GM21529 (cell line): ENCODE measurements around the gene ADTRP.

ENCODE experiments used
- ATAC-seq: cut with Tn5 transposase; IDR thresholded peaks from one replicate; pipeline ENCODE4 v1.9.1; 2021; ENCODE audit not compliant: unreplicated experiment

ADTRP gene, protein sequence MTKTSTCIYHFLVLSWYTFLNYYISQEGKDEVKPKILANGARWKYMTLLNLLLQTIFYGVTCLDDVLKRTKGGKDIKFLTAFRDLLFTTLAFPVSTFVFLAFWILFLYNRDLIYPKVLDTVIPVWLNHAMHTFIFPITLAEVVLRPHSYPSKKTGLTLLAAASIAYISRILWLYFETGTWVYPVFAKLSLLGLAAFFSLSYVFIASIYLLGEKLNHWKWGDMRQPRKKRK

DNA sequence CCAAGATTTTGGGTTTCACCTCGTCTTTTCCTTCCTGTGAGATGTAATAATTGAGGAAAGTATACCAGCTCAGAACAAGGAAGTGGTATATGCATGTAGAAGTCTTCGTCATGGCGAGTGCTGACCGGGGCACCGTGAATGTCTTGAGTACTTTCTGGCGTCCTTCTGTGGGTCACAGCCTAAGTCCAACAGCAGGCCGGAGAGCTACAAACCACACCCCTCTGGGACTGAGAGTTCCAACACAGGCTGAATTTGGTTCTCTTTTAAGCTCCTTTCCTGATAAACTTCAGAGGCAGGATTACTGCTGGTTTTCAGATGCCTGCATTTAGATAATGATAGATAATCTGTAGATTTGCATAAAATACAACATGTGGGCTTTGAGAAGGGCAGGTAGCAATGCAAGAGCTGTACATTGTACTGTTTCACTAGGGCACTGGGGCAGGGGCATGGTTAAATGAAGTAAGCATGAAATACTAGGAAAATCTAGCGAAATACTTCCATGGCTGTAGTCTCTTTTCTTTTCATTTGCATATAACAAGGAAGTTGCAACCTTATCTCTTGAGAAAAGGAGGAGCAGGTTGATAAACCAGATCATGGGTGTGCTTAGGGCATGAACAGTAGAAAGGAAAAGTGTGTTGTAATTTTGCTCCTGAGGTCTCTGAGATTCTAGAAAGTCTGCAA lies at the start of gene ADTRP:
Gene ADTRP, minus strand, starts transcription at position 156 of the 681 bp plus-strand sequence. Its CDS starts 44 bp downstream, at position 112.
- no peak for ATAC-seq

DNA sequence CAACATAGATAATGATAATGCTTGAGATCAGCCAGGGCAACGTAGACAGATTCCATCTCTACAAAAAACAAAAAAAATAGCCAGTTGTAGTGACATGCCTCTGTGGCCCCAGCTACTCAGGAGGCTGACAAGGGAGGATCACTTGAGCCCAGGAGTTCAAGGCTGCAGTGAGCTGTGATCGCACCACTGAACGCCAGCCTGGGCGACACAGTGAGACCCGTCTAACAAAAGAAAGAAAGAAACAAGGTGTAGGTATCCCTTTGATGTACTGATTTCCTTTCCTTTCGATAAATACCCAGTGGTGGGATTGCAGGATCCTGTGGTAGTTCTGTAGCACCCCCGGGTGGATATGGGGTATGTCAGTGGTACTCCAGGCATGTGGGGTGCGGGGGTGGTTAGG lies 48.2 kb upstream of the ADTRP start:
- ATAC-seq, result no peak

GRCh38 chr6:11824986-11825385 lies 46.4 kb upstream of the ADTRP start:
- ATAC-seq, result peak; percentile 53

GRCh38 chr6:11822346-11822745 lies 43.7 kb upstream of the ADTRP start:
- ATAC-seq, result no peak

- ATAC-seq, result no peak
These were observed 43.2 kb upstream of the ADTRP start for GRCh38 chr6:11821781-11822180.

DNA sequence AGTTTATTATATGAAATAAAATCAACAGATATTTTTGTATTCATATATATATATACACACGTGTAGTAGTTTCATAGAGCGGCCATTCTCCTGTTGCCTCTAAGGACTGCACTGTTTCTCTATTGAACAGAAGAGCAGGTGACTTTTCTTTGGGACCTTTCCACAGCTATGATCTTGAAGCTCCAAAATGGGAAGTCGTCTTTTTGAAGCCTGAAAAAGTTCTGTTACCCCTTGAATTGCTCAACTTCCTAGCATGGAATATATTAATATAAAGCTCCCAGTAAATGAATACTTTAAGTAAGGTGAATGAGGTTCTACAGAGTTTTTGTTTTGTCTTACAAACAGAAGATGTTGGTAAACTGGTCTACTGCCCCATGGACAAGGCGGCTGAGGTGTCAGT lies 42.2 kb upstream of the ADTRP start:
- no peak for ATAC-seq

GRCh38 chr6:11819486-11819885 lies 40.9 kb upstream of the ADTRP start:
- ATAC-seq, result no peak

DNA sequence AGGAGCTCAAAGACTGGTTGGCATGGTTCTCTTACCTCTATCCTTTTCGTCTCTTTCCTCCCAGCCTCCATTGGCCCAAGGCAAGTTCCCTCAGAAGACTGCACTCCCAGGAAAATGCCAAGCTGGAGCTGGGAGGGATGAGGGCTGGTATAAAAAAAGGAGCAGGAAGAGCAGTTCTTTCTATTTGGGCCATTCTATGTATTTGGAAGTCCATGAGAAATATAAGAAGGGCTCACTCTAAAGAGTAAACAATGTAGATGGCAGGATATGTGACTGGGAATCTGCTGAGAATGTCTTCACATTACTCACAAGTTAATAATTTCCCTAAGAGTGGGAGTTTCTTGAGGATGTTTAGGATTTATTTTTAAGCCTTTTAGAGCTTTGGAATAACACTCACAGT lies 36.6 kb upstream of the ADTRP start:
- no peak for ATAC-seq

DNA sequence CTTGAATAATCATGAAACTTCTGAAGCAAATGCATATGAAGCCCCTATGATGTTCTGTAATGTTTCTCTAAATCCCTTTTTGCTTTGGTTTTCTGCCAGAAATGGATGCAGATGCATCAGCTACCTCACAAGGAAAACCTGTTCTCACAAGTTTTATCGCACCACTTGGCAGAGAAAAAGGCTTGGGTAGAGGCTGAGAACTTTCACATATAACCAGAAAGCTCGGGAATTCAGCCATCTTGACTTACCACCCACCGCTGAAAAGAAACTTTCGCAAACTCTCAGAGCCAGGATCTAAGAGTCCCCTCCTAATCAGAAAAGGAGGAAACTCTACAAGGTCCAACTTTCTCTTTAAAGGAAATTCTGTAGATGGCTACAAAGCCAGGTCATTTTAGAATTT lies 36.2 kb upstream of the ADTRP start:
- ATAC-seq, result no peak

- ATAC-seq, result no peak
These were observed 35.5 kb upstream of the ADTRP start for GRCh38 chr6:11814106-11814505.

DNA sequence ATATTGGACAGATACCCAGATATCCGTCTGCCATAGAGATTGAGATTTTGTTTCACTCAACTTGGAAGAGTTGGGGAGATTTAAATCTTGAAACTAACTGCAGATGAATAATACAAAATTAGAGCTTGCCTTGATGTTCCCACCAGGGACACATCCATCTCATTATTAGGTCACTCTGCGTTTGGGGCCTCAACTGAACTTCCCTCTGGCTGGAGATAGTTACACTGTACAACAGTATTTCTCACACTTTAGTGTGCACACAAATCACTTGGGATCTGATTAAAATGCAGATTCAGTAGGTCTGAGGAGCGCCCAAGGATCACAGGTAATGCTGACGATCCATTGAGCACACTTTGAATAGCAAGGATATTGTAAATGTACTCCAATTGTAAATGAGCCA lies 35.0 kb upstream of the ADTRP start:
- ATAC-seq, result no peak

DNA sequence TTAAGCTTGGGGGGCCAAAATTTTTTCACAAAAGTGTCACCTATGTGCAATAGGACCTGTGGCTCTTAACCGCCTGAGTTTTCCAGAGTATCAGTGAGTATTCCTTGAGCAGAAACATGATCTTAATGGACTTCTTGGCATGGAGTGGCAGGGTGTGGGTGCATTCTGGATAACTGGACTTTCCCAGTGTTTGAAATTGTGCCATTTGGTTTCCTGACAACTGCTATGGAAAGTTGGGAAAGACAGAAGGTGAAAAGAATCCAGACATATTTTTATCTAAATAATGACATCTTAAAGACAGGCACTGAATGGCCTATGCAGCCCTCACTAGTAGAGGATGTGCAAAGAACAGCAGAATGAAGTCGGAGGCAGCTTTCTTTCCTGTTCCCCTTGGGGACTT lies 34.3 kb upstream of the ADTRP start:
- no peak for ATAC-seq

- ATAC-seq, result no peak
These were observed 33.8 kb upstream of the ADTRP start for GRCh38 chr6:11812439-11812838.

DNA sequence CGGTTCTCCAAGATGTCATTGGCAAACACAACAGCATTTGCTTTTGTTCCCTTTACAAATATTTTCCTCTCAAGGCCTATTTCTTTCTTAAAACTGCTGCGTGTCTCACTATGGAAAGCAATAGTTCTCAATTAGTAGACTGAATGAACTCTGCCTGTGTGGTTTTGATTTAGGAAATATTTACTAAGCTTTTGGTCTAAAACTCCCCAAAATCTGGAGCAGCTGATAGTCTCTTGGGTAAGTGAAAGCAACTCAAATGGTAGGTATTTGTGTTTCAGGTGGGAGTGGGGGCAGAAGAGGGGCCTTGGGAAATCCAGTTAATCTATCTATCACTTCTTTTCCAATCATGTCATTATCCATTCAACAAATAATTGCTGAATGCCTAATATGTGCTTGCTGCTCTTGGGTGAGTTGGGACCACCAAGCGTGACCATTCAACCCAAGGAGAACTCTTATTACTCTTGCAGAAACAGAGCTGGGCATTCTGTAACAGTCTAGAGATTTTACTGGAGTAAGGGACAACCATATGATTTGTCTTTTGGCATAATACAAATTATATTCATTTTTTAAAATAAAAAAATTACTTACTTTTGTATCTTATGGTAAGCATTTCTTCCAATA lies 33.2 kb upstream of the ADTRP start:
- no peak for ATAC-seq

- ATAC-seq, result no peak
These were observed 32.4 kb upstream of the ADTRP start for GRCh38 chr6:11810854-11811643.

- ATAC-seq, result no peak
These were observed 31.5 kb upstream of the ADTRP start for GRCh38 chr6:11810039-11810541.

DNA sequence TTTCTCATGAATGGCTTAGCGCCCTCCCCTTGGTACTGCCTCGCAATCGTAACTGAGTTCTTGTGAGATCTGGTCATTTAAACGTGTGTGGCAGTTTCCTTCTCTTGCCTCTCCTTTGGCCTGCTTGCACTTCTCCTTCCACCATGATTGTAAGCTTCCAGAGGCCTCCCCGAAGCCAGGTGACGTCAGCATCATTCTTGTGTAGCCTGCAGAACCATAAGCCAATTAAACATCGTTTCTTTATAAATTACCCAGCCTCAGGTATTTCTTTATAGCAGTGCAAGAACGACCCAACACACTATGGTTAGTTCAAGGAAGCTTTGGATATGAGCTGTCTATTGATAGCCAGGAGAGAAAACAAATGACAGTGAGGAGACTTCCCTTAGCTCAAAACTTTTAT lies 29.5 kb upstream of the ADTRP start:
- ATAC-seq, result no peak

DNA sequence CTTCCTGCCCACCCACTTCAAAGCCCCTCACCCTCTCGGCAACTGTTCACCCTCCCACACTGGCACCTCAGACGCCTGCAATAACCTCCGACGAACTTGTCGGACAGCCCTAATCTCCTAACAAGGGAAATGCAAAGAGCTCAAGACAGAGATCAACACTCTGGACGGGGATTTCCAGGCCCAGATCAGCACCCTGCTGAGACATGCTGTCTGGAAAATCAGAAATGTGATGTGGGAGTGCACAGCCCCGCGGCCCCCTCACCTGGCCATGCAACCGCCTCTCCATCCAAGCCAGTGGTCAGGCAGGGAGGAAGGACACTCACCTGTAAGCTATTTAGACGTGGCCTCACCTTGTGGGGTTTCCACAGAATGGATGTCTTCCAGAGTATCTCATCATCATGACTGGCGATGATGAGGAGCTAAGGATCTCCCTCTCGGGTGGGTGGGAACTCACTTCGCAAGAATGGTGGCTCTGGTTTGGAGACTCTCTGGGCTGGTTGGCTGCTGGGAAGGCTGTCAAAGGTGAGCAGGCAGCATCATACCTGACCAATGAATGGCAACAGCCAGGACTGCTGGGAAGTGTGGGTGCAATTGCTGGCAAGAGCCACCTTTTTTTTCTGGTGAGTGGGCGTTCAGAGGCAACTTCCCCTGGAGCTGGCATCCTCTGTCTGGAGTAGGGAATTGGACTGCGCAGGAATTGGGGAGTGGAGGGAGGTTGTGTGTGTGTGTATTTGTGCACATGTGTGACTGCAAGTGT lies 28.1 kb upstream of the ADTRP start:
- no peak for ATAC-seq

DNA sequence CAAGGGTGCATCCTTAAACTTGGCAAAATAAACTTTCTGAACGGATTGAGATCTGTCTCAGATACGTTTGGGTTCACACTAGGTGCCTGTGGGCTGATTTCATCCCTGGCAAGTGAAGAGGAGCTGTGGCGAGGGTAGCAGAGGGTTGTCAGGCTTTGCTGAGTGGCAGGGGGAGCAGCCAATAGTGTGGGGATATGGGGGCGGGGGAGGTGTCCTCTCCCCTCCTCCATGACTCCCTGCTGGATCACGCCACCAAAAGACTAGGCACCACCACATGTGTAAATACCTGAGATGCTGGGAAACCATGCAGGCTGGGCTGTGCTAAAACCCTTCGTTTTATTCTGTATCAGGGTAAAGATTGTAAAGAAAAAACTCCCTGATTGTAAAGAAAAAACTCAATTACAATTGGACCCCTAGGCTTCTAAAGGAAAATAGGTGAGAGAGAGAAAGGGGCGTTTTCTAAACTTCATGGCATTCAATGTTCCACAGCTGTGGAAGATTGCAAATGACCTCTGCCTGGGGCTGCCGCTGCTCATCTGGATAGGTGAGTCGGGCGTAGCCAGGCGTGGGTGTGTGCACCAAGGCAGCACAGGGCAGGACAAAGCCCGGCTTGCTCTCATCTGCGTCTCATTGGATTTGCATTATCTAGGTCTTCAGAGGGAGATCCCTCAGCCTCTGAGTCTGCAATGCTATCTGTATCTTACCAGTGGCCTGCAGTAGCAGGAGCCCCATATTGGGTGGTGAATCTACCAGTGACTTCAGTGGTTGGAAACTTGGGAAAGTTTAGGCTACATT lies 26.9 kb upstream of the ADTRP start:
- no peak for ATAC-seq

DNA sequence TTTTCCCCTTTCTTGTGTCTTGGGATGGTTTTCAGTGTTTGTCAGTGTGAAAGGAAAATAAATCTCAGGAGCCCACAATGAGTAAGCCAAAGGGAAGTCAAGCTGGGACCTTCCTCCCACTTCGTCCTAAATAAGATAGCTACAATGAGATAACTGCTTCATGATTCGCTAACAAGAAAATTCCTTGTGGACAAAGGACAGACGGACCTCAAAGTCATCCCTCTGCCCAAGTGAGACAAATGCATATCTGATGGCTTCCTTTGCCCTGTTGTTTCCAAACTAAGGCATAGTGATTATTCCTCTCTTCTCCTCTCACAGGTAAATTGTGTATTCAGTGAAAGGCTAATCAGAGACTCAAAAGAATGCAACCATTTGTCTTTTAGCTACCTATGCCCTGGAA lies 26.1 kb upstream of the ADTRP start:
- ATAC-seq, result no peak
